SU-DHL-6 (cell line): ENCODE measurements around the gene FOXK1.

Experiments
- H2AFZ ChIP-seq: fragments of 200-600 bp; sonication (generic); 2 replicates; pipeline ENCODE4 v1.6.1; 2014; ENCODE audit warnings: low read depth, mild to moderate bottlenecking, moderate library complexity, mixed read lengths, antibody characterized with exemption, low read length; ENCODE audit not compliant: severe bottlenecking
- H3F3A ChIP-seq: fragments of 200-600 bp; shearing (Covaris generic); 2 replicates; pipeline ENCODE4 v1.6.0; 2016; ENCODE audit warnings: antibody characterized with exemption, mild to moderate bottlenecking; ENCODE audit not compliant: insufficient read depth
- H3K27ac ChIP-seq: fragments of 200-600 bp; sonication (generic); 2 replicates; pipeline ENCODE4 v1.5.1; 2016; ENCODE audit warnings: low read depth, mild to moderate bottlenecking, low read length, moderate library complexity, mixed read lengths
- H3K27me3 ChIP-seq: fragments of 200-600 bp; sonication (generic), shearing (Covaris generic); 2 replicates; pipeline ENCODE4 v1.6.0; 2014; ENCODE audit warnings: mild to moderate bottlenecking, low read length
- H3K36me3 ChIP-seq: fragments of 200-600 bp; sonication (generic); 2 replicates; pipeline ENCODE4 v1.6.1; 2014; ENCODE audit warnings: mild to moderate bottlenecking, low read length, mixed read lengths
- H3K4me2 ChIP-seq: fragments of 300-600, 200-600 bp; shearing (Covaris generic), sonication (generic); 2 replicates; pipeline ENCODE4 v1.6.0; 2014; ENCODE audit warnings: low read length, low read depth, mild to moderate bottlenecking; ENCODE audit not compliant: poor library complexity, severe bottlenecking
- H3K4me3 ChIP-seq: fragments of 200-600 bp; sonication (generic); 2 replicates; pipeline ENCODE4 v1.5.1; 2014; ENCODE audit warnings: antibody characterized with exemption, low read length, mild to moderate bottlenecking, mixed read lengths; ENCODE audit not compliant: insufficient read depth, poor library complexity, severe bottlenecking
- H3K79me2 ChIP-seq: fragments of 200-600 bp; sonication (generic); 2 replicates; pipeline ENCODE4 v1.6.1; 2014; ENCODE audit warnings: mild to moderate bottlenecking, low read length, moderate library complexity; ENCODE audit not compliant: insufficient read depth
- H3K9ac ChIP-seq: fragments of 200-600 bp; sonication (generic); 2 replicates; pipeline ENCODE4 v1.7.0; 2014; ENCODE audit warnings: mild to moderate bottlenecking, low read length
- H3K9me2 ChIP-seq: fragments of 200-600 bp; sonication (generic); replicated peaks from 2 replicates; pipeline ENCODE4 v1.6.1; 2014; ENCODE audit warnings: low read length; ENCODE audit not compliant: insufficient read depth
- H3K9me3 ChIP-seq: fragments of 200-600 bp; sonication (generic); 2 replicates; pipeline ENCODE4 v1.6.1; 2014; ENCODE audit warnings: low read length, mixed read lengths; ENCODE audit not compliant: insufficient read depth
- H4K20me1 ChIP-seq: fragments of 200-600 bp; sonication (generic); 2 replicates; pipeline ENCODE4 v1.6.1; 2014; ENCODE audit warnings: low read depth, mild to moderate bottlenecking, antibody characterized with exemption, low read length, moderate library complexity, mixed read lengths
- CTCF ChIP-seq: fragments of 200-600 bp; sonication (generic); IDR thresholded peaks from one replicate; pipeline ENCODE4 v1.5.1; 2017; ENCODE audit warnings: antibody characterized with exemption, mild to moderate bottlenecking, low read length, moderate library complexity; ENCODE audit not compliant: insufficient read depth, poor library complexity, severe bottlenecking
- EZH2phosphoT487 ChIP-seq: fragments of 200-600 bp; sonication (generic), shearing (Covaris generic); conservative IDR thresholded peaks from 2 replicates; pipeline ENCODE4 v1.6.1; 2018; ENCODE audit warnings: mild to moderate bottlenecking, antibody characterized with exemption, low read length, moderate library complexity, mixed read lengths

Gene FOXK1

DNA sequence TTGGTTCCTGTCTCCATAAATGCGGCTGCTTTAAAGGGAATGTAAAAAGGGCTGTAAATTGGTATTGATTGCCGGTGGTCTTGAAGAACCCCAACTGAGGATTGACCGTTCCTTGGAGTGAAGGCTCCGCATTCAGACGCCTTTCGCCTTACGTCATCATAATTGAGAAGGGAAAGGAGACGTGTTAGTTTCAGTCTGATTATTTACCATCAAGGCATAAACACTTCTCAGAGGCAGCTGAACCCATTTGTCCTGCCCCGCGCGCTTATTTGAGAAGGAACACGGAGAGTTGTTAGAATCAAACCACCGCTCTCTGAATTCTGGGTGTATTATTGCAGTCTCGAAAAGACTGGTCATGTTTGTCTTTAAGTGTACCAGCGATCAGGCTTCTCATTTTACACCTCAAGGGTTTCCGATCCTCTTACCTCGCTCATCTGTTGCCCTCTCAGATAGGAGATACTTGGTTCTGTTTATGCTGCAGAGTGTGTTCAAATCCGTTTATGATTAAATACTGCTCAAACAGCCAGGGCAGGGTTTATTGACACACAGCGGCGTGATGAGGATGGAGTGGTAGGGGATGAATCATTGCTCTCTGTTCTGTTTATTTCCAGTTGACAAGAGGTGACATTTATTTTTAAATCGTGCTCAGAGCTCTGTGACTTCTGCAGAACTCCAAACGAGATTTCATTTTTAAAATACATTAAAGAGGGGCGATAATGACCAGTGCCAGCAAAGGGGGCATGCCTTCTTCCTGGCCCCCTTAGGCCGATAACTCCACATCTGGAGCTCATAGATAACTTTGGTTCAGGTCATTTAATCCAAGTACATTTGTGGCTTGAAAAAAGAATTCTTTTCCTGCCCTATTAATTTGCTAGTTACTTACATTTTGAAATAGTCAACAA, 30.4 kb downstream of the FOXK1 start:
- H3F3A ChIP-seq, result no peaks in the 10 kb centered on the region
- H3K9ac ChIP-seq, result peak overlapping the region; percentile 30; the same call in 1 of the 2 replicates
- no peak for TF ChIP-seq CTCF
- no peak for TF ChIP-seq EZH2phosphoT487
- peaks cover 90% of the 10 kb centered on the region for H3K79me2 ChIP-seq
- H3K9me2 ChIP-seq, result no peaks in the 10 kb centered on the region
- peak overlapping the region; percentile 10 for H3K4me3 ChIP-seq
- H2AFZ ChIP-seq, result no peak overlapping the region
- no peaks in the 10 kb centered on the region for H3K9me3 ChIP-seq
- peak overlapping the region; percentile 57 for H3K4me2 ChIP-seq
- no peaks in the 10 kb centered on the region for H3K27me3 ChIP-seq
- H3K27ac ChIP-seq, result 0 out of 2 replicates have a peak overlapping the region, but pooled peaks have one; percentile 7
- H4K20me1 ChIP-seq, result peaks cover 5% of the 10 kb centered on the region; the same call in 1 of the 2 replicates
- no peaks in the 10 kb centered on the region for H3K36me3 ChIP-seq

- TF ChIP-seq CTCF (no peak), EZH2phosphoT487 (no peak)
- peak overlapping the region; percentile 30; the same call in 1 of the 2 replicates for H3K9ac ChIP-seq
- H3K79me2 ChIP-seq, result peaks cover 91% of the 10 kb centered on the region
- H3F3A ChIP-seq, result no peaks in the 10 kb centered on the region
- peak overlapping the region; percentile 57 for H3K4me2 ChIP-seq
- peak overlapping the region; percentile 10 for H3K4me3 ChIP-seq
- no peak overlapping the region for H3K27ac ChIP-seq
- H2AFZ ChIP-seq, result no peak overlapping the region
- H3K27me3 ChIP-seq, result no peaks in the 10 kb centered on the region
- H4K20me1 ChIP-seq, result peaks cover 5% of the 10 kb centered on the region; the same call in 1 of the 2 replicates
- no peaks in the 10 kb centered on the region for H3K9me3 ChIP-seq
- H3K36me3 ChIP-seq, result no peaks in the 10 kb centered on the region
- H3K9me2 ChIP-seq, result no peaks in the 10 kb centered on the region
Measured at GRCh38 chr7:4713183-4713784, 31.2 kb downstream of the FOXK1 start.

GRCh38 chr7:4714161-4714700, 32.1 kb downstream of the FOXK1 start:
- H3K36me3 ChIP-seq, result no peaks in the 10 kb centered on the region
- no peak overlapping the region for H3K4me2 ChIP-seq
- peaks cover 5% of the 10 kb centered on the region; the same call in 1 of the 2 replicates for H4K20me1 ChIP-seq
- H3K4me3 ChIP-seq, result no peak overlapping the region
- H3K9ac ChIP-seq, result no peak overlapping the region
- no peak overlapping the region for H2AFZ ChIP-seq
- H3K9me3 ChIP-seq, result no peaks in the 10 kb centered on the region
- no peak for TF ChIP-seq EZH2phosphoT487
- TF ChIP-seq CTCF, result no peak
- H3F3A ChIP-seq, result no peaks in the 10 kb centered on the region
- H3K27me3 ChIP-seq, result no peaks in the 10 kb centered on the region
- peaks cover 91% of the 10 kb centered on the region for H3K79me2 ChIP-seq
- no peak overlapping the region for H3K27ac ChIP-seq
- no peaks in the 10 kb centered on the region for H3K9me2 ChIP-seq
